Fibroblast of pulmonary artery (primary cell): ENCODE results near the gene TM4SF18.
"Not testable (repeated sequence)": the region's sequence is repeated elsewhere in the genome, so short reads cannot be mapped to it uniquely, and the experiment has no call there.

Source experiments
- DNase-seq: peaks from one replicate; pipeline ENCODE4 v3.0.0-alpha.2; 2010; ENCODE audit warnings: low read depth
- H3K4me3 ChIP-seq: replicated peaks from 2 replicates; pipeline ENCODE4 v1.5.1; 2011; ENCODE audit warnings: low read depth, mild to moderate bottlenecking, control low read depth, low read length, moderate library complexity
- TF ChIP-seq, protein P1 (sequence below): IDR thresholded peaks from 2 replicates; pipeline ENCODE4 v1.5.1; 2011; ENCODE audit warnings: mild to moderate bottlenecking, control low read depth, low read length, inconsistent platforms; ENCODE audit errors: missing control alignments

The TM4SF18 gene

DNA sequence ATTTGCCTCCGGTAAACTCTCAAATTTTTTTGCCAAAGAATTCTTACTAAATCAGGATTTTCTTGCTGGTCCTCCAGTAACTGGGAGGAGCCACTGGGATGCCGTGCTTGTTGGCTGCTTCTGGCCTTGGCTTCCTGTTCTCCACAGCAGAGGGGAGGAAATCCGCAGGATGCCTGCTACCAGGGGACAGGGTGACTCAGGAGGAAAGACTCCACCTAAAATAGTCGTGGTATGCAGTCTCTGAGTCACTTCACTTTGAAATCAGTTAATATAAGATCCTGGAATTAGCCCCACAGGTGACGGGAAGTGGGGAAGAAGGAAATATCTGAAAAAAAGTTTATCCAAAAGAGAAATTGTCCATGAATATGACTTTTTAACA is 6.5 kb upstream of the TM4SF18 start:
- H3K4me3 ChIP-seq = peak overlapping the region; percentile 2
- TF ChIP-seq, protein P1, sequence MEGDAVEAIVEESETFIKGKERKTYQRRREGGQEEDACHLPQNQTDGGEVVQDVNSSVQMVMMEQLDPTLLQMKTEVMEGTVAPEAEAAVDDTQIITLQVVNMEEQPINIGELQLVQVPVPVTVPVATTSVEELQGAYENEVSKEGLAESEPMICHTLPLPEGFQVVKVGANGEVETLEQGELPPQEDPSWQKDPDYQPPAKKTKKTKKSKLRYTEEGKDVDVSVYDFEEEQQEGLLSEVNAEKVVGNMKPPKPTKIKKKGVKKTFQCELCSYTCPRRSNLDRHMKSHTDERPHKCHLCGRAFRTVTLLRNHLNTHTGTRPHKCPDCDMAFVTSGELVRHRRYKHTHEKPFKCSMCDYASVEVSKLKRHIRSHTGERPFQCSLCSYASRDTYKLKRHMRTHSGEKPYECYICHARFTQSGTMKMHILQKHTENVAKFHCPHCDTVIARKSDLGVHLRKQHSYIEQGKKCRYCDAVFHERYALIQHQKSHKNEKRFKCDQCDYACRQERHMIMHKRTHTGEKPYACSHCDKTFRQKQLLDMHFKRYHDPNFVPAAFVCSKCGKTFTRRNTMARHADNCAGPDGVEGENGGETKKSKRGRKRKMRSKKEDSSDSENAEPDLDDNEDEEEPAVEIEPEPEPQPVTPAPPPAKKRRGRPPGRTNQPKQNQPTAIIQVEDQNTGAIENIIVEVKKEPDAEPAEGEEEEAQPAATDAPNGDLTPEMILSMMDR = no peak
- DNase-seq = peak; percentile 98

DNA sequence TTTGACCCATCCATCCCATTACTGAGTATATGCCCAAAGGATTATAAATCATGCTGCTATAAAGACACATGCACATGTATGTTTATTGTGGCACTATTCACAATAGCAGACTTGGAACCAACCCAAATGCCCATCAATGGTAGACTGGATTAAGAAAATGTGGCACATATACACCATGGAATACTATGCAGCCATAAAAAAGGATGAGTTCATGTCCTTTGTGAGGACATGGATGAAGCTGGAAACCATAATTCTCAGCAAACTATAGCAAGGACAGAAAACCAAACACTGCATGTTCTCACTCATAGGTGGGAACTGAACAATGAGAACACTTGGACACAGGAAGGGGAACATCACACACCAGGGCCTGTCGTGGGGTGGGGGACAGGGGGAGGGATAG is 4.0 kb upstream of the TM4SF18 start:
- H3K4me3 ChIP-seq, DNase-seq: not testable (repeated sequence)

DNA sequence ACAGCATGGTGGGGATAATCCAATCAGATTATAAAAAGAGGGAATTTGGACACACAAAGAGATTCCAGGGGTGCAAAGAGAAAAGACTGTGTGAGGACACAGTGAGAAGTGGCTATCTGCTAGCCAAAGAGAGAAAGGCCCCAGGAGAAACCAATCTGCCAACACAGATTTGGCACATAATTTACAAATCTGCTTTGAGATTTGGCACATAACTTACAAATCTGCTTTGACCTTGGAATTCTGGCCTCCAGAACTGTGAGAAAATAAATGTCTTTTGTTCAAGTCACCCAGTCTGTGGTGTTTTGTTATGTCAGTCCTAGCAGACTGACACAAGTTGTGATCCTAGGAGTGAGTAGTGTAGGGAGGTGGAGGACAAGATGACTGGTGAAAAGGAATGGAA is 3.5 kb upstream of the TM4SF18 start:
- H3K4me3 ChIP-seq = no peak overlapping the region
- TF ChIP-seq, protein P1 = no peak
- no peak for DNase-seq

DNA sequence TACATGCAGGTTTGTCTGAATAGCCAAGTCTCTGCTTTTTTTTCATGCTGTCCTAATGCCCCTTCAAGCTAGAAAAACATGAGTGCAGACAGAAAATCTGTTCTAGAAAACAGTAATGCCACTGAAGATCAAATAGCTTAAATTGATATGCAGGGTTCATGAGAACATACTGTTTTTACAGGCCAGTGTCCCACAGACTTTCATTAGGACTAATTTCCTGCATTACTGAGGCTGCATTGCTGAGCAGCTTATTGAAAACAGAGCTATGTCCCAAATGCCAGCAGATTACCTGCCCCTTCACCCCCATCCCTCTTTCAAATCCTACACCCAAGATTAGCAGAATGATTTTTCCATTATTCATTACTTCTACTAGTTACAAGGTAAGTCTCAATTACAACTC is 665 bp downstream of the TM4SF18 start:
- DNase-seq = no peak
- TF ChIP-seq, protein P1 = no peak

DNA sequence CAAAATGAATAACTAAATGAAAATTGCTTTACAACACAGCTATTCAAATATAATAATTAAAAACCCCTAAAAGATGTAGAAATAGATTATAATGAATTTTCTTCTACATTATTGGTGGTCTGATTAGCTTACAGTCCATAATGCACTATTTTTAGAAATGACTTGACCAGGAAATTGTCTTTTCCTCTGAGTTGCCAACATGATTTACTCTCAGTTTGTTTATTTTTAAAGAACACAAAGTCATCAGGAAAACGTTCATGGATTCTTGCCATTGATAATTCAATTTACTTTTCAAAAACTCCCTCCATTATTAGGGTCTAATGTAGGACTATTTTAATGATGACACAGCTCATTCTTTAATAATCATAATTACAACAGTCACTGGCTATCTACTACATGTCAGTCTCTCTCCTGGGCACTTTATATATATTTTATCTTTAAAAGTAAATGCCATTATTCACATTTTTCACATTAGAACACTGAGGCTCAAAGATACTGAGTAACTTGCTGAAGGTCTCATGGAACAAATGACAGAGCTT is 1.1 kb downstream of the TM4SF18 start:
- no peak for DNase-seq
- TF ChIP-seq, protein P1 = no peak
- no peak overlapping the region for H3K4me3 ChIP-seq

More for the DNA sequence above, 665 bp downstream of the TM4SF18 start:
- no peak overlapping the region for H3K4me3 ChIP-seq

DNA sequence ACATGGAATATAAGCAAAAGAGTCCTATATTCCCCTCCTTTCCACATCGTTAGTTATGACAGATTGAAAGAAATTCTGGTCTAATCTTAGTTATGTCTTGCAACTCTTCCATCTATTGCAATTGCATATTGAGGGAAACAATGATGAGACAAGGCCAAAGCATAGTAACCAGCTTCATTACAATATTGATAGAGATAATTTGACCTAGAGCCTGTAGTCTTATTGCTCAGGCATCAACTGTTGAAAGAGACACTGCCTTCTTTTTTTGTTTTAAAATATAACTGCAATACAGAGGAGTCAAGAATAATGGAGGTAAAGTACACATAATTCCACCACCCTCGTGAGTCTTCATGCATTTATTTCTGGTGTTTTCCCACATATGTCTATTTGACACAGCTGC is 2.0 kb downstream of the TM4SF18 start:
- TF ChIP-seq, protein P1 = no peak
- no peak for DNase-seq
- no peak overlapping the region for H3K4me3 ChIP-seq

DNA sequence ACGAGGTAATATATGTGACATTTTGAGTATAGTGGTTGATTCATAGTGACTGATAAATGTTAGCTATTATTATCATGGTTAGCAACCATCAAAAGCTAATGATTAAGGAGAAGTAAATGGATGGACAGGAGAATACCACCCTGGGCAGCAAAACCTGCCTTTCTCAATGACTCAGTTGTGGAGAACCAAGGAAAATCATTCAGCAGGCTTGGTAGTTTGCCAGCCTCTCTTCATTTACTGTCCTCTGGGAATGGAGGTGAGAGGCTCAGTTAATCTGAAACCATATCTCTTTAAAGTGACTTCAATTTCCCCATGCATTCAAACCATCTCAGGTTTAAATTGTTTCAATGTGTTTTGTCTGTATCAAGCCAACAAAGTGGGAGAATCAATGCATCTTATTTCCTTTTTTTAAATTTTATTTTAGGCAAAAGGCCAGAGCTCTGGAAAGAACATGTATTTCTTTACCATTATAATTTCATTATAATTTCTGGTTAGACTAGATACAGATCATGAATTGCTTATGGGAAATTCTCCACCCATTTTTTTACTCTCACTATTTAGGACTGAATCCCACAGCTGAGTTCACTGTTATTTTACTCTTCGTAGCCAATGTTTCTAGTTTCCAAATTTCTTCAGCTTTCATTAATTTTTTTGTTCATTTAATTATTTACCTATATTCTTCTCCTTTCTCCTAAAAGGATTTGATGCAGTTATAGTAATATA is 2.7 kb downstream of the TM4SF18 start:
- no peak for DNase-seq
- TF ChIP-seq, protein P1 = no peak
- no peak overlapping the region for H3K4me3 ChIP-seq
